ENCODE data around the gene TRIM71. TPM values are rescaled to one million over a fixed set of nuclear protein-coding genes. Genes with fewer than 3 reads are reported as not detected.

TRIM71 gene
- total and polyA plus RNA-seq, 12 donors, result 0.07 TPM; not detected in 11

GRCh38 chr3:32882603-32883025 lies 64.8 kb downstream of the TRIM71 start:
- DNase-seq (no peak), ATAC-seq (no peak)
- Histone ChIP-seq H3K27me3 (peaks cover 0 to 3% (median 0%) of the 10 kb centered on the region in 7 donors), H3K4me1 (no peaks in the 10 kb centered on the region), H3K4me3 (no peak overlapping the region), H3K9me3 (no peaks in the 10 kb centered on the region), H3K36me3 (no peaks in the 10 kb centered on the region), H3K27ac (no peak overlapping the region)
- WGBS, 2 donors, result 83 to 88% methylated on average over 6 of the region's 6 CpGs
- TF ChIP-seq CTCF (IDR thresholded peaks at IDR 0.05), result no peak
- intact Hi-C loops (cut with DNase I), result no loop called here

DNA sequence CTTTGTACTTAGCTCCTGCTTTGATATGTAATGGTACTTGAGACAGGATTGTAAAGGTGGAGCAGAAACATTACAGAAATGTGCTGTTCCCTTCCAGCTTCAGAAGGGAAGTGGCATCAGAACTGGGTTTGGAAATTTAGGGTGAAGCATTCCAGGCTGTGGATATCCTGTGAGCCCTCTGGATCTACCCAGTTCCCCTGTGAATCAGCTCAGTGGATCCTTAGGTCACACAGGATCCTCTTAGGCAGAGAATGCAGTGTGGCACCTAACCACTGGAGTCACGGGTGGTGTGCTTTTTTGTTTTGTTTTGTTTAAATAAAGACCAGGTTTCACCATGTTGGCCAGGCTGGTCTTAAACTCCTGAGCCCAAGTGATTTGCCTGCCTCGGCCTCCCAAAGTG lies 66.0 kb downstream of the TRIM71 start:
- WGBS, 2 donors, result 94 to 95% methylated on average over 2 of the region's 2 CpGs
- TF ChIP-seq CTCF (IDR thresholded peaks at IDR 0.05), result no peak
- H3K4me3 ChIP-seq, result no peak overlapping the region
- DNase-seq, result no peak
- no peak for ATAC-seq
- H3K36me3 ChIP-seq, result no peaks in the 10 kb centered on the region
- H3K27ac ChIP-seq, result no peak overlapping the region
- no peaks in the 10 kb centered on the region for H3K27me3 ChIP-seq
- intact Hi-C loops (cut with DNase I), result no loop called here
- no peaks in the 10 kb centered on the region for H3K9me3 ChIP-seq
- no peaks in the 10 kb centered on the region for H3K4me1 ChIP-seq

DNA sequence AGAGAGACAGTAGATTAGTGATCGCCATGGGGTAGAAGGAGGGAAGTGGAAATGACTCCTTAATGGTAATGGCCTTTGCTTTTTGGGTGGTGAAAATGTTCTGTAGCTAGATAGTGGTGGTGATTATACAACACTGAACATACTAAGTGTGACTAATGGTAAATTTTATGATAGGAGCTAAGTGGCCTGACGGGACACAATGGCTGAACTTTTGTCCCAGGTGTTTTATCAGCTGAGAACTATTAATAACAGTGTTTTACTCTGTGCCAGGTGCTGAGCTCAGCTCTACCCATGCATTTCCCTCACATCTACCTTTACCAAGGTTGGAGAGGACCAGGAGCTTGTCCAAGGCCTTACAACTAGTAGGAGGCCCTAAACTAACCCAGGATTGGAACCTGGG lies 66.8 kb downstream of the TRIM71 start:
- H3K27me3 ChIP-seq, result no peaks in the 10 kb centered on the region
- intact Hi-C loops (cut with DNase I), result no loop called here
- H3K36me3 ChIP-seq, result no peaks in the 10 kb centered on the region
- WGBS, 2 donors, result 48 to 73% methylated on average over 2 of the region's 2 CpGs
- TF ChIP-seq CTCF (IDR thresholded peaks at IDR 0.05), result no peak
- no peak overlapping the region for H3K4me3 ChIP-seq
- H3K4me1 ChIP-seq, result no peaks in the 10 kb centered on the region
- DNase-seq (no peak), ATAC-seq (peak in 1 of 8 donors; percentile 67)
- no peaks in the 10 kb centered on the region for H3K9me3 ChIP-seq
- no peak overlapping the region for H3K27ac ChIP-seq

DNA sequence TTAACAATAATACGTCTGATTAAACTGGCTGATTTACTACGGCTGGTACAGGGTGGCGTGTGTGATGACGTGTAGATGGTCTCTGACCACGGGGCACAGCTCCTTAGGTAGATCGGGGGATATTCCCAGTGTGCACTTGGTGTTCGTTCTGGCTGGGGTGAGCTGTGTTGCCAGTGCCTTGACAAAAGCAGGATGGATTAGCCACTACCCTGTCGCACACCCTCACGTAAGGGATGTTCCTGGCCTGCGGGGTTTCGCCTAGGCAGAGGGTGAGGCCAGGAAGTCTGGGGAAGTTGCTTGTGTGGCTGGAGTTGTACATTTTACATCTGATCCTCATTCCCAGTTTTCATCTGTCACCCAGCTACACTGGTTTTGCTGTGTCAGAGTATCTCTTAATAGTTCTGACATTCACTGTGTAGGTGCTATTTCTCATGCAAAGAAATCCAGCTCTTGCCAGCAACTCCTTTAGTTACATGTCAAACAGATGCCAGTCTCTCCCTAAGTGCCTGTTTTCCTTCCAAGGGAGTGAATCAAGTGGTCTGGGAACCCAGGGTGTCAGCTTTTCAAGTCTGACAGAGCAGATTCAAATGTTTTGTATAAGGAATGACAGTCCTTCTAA lies 67.6 kb downstream of the TRIM71 start:
- intact Hi-C loops (cut with DNase I), result no loop called here
- Histone ChIP-seq H3K4me3 (no peak overlapping the region), H3K4me1 (no peaks in the 10 kb centered on the region), H3K36me3 (no peaks in the 10 kb centered on the region), H3K9me3 (no peaks in the 10 kb centered on the region), H3K27ac (no peak overlapping the region), H3K27me3 (peaks cover 0 to 2% (median 0%) of the 10 kb centered on the region in 7 donors)
- ATAC-seq (peak in 1 of 8 donors; percentile 25), DNase-seq (no peak)
- WGBS, 2 donors, result 91 to 96% methylated on average over 11 of the region's 11 CpGs
- no peak for TF ChIP-seq CTCF (IDR thresholded peaks at IDR 0.05)

All from heart right ventricle (tissue), 16 donors.